GM12891 (cell line): ENCODE measurements around the gene ZNF595.
"Not testable (repeated sequence)": the region's sequence is repeated elsewhere in the genome, so short reads cannot be mapped to it uniquely, and the experiment has no call there.

Experiments
- PAX5 ChIP-seq: IDR thresholded peaks from 2 replicates; pipeline ENCODE4 v1.6.1; 2011; ENCODE audit warnings: low read length, moderate library complexity, mild to moderate bottlenecking; ENCODE audit not compliant: insufficient read depth, severe bottlenecking
- POLR2A ChIP-seq: IDR thresholded peaks from 2 replicates; pipeline ENCODE4 v1.6.1; 2011; ENCODE audit warnings: low read depth, low read length, control low read depth
- POU2F2 ChIP-seq: IDR thresholded peaks from 2 replicates; pipeline ENCODE4 v1.6.1; 2011; ENCODE audit warnings: low read depth, mild to moderate bottlenecking, control low read depth, low read length, moderate library complexity

DNA sequence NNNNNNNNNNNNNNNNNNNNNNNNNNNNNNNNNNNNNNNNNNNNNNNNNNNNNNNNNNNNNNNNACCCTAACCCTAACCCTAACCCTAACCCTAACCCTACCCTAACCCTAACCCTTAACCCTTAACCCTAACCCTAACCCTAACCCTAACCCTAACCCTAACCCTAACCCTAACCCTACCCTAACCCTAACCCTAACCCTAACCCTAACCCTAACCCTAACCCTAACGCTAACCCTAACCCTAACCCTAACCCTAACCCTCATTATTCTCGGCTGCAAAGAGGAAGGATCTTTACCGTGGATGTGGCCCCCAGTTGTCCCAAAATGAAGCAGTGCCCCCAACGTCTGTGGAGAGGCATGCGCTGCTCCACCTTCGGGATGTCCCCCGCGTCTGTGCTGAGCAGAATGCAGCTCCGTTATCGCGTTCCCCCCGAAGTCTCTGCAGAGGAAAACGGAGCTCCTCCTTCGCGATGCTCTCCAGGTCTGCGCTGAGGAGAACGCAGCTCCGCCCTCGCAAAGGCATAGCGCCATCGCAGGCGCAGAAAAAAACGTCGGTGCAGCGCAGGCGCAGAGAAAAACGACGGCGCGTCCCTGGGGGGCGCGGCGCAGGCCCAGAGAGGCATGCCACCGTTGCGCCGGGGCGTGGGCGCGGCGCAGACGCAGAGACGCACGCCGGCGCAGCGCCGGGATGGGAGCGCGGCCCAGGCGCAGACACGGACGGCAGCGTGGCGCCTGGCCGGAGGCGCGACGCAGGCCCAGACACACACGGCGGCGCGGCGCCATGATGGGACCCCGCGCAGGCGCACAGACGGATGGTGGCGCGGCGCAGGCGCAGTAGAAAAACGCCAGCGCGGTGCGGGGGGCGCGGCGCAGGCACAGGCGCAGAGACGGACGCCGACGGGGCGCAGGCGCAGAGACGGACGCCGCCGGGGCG lies 42.9 kb upstream of the ZNF595 start:
- not testable (repeated sequence) for TF ChIP-seq POLR2A, PAX5, POU2F2
